Measurements from ENCODE around the gene NPC1. TPM values are rescaled to one million over a fixed set of nuclear protein-coding genes. Genes with fewer than 3 reads are reported as not detected.
"Not testable (repeated sequence)": the region's sequence is repeated elsewhere in the genome, so short reads cannot be mapped to it uniquely, and the experiment has no call there.

Gene NPC1
- total RNA-seq, 2 experiments from 2014 or later = 21.6 to 29.2 TPM

GRCh38 chr18:23519734-23520133 is 66.6 kb downstream of the NPC1 start:
- Mint-ChIP-seq H3K9me3 (ENCODE audit: low read depth) (no peaks in the 10 kb centered on the region), H3K27ac (no peak overlapping the region), H3K36me3 (ENCODE audit: low read depth) (peaks cover 46% of the 10 kb centered on the region), H3K4me1 (peaks cover 8% of the 10 kb centered on the region), H3K27me3 (no peaks in the 10 kb centered on the region), H3K4me3 (no peak overlapping the region)
- ATAC-seq (no peak), DNase-seq (no peak)
- ChIA-PET CTCF (interaction anchor here (0.7 to 1.4 kb wide), 3 partner anchors 22 to 66 kb away, joined by 3 to 7 read pairs (median 3); no protein-coding TSS in a partner anchor), POLR2A (interaction anchor here (0.6 kb wide), 1 partner anchor 50 kb away, joined by 4 read pairs; no protein-coding TSS in a partner anchor)
- intact Hi-C loops (cut with DNase I, micrococcal nuclease) = loop anchor here (5.0 to 10.0 kb wide), 2 partner anchors 183 to 185 kb away; no protein-coding TSS in a partner anchor

GRCh38 chr18:23515911-23516546 is 70.3 kb downstream of the NPC1 start:
- intact Hi-C loops (cut with DNase I, micrococcal nuclease) = loop anchor here (1.0 to 10.0 kb wide), 4 partner anchors 71 to 297 kb away; no protein-coding TSS in a partner anchor
- peak; percentile 86 for DNase-seq
- Mint-ChIP-seq H3K36me3 (ENCODE audit: low read depth) (peaks cover 44% of the 10 kb centered on the region), H3K27me3 (no peaks in the 10 kb centered on the region), H3K27ac (peak overlapping the region; percentile 60), H3K4me3 (no peak overlapping the region), H3K4me1 (peaks cover 9% of the 10 kb centered on the region), H3K9me3 (ENCODE audit: low read depth) (no peaks in the 10 kb centered on the region)
- peak; percentile 98 for ATAC-seq
- CTCF ChIA-PET = interaction anchor here (0.7 to 3.5 kb wide), 29 partner anchors 8 to 492 kb away, joined by 3 to 40 read pairs (median 4); partner anchors contain the start of genes NPC1, RIOK3 and RMC1
- POLR2A ChIA-PET = interaction anchor here (0.6 kb wide), 1 partner anchor 110 kb away, joined by 3 read pairs; no protein-coding TSS in a partner anchor

GRCh38 chr18:23512641-23513040 is 73.7 kb downstream of the NPC1 start:
- Mint-ChIP-seq H3K4me1 (peaks cover 11% of the 10 kb centered on the region), H3K27ac (peak overlapping the region; percentile 52), H3K9me3 (ENCODE audit: low read depth) (no peaks in the 10 kb centered on the region), H3K27me3 (no peaks in the 10 kb centered on the region), H3K36me3 (ENCODE audit: low read depth) (peaks cover 46% of the 10 kb centered on the region), H3K4me3 (no peak overlapping the region)
- intact Hi-C loops (cut with DNase I, micrococcal nuclease) = loop anchor here in 1 of 2 experiments (10.0 kb wide), 1 partner anchor 192 kb away; no protein-coding TSS in a partner anchor
- DNase-seq (no peak), ATAC-seq (peak; percentile 24)
- ChIA-PET POLR2A (no interaction called here), CTCF (interaction anchor here (0.6 to 2.1 kb wide), 6 partner anchors 8 to 101 kb away, joined by 3 to 11 read pairs (median 4); no protein-coding TSS in a partner anchor)

DNA sequence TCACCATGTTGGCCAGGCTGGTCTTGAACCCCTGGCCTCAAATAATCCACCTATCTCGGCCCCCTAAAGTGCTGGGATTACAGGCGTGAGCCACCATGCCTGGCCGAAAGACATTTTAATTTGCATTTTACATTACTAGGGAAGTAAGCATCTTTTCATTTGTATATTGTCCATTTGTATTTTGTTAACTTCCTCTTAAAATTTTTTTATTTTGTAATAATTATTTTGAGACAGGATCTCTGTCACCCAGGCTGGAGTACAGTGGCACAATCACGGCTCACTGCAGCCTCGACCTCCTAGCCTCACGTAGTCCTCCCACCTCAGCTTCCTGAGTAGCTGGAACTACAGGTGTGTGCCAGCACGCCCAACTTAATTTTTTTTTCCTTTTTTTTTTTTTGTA is 74.1 kb downstream of the NPC1 start:
- POLR2A ChIA-PET; H3K27me3 Mint-ChIP-seq; DNase-seq; ATAC-seq; H3K9me3 Mint-ChIP-seq (ENCODE audit: low read depth); H3K4me3 Mint-ChIP-seq: not testable (repeated sequence)
- Mint-ChIP-seq H3K27ac (peak overlapping the region; percentile 52), H3K36me3 (ENCODE audit: low read depth) (peaks cover 44% of the 10 kb centered on the region), H3K4me1 (peaks cover 14% of the 10 kb centered on the region)
- intact Hi-C loops (cut with DNase I, micrococcal nuclease) = loop anchor here in 1 of 2 experiments (10.0 kb wide), 1 partner anchor 193 kb away; no protein-coding TSS in a partner anchor
- CTCF ChIA-PET = interaction anchor here (0.6 to 2.1 kb wide), 5 partner anchors 9 to 100 kb away, joined by 3 to 11 read pairs (median 4); no protein-coding TSS in a partner anchor

DNA sequence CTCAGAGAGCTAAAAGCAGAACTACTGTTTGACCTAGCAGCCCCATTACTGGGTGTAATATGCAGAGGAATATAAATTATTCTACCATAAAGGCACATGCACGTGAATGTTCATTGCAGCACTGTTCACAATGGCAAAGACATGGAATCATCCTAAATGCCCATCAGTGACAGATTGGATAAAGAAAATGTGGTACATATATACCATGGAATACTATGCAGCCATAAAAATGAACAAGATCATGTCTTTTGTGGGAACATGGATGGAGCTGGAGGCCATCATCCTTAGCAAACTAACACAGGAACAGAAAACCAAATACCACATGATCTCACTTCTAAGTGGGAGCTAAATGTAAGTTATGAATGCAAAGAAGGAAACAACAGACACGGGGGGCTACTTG is 75.4 kb downstream of the NPC1 start:
- Mint-ChIP-seq H3K4me1 (peaks cover 18% of the 10 kb centered on the region), H3K36me3 (ENCODE audit: low read depth) (peaks cover 44% of the 10 kb centered on the region), H3K27ac (peak overlapping the region; percentile 33)
- POLR2A ChIA-PET; H3K4me3 Mint-ChIP-seq; DNase-seq; H3K27me3 Mint-ChIP-seq; H3K9me3 Mint-ChIP-seq (ENCODE audit: low read depth); CTCF ChIA-PET; ATAC-seq: not testable (repeated sequence)
- intact Hi-C loops (cut with DNase I, micrococcal nuclease) = loop anchor here in 1 of 2 experiments (10.0 kb wide), 1 partner anchor 194 kb away; no protein-coding TSS in a partner anchor

- no peaks in the 10 kb centered on the region for H3K9me3 Mint-ChIP-seq (ENCODE audit: low read depth)
- POLR2A ChIA-PET = no interaction called here
- peaks cover 34% of the 10 kb centered on the region for H3K4me1 Mint-ChIP-seq
- CTCF ChIA-PET = interaction anchor here (0.9 to 4.0 kb wide), 3 partner anchors 10 to 34 kb away, joined by 3 to 40 read pairs (median 4); no protein-coding TSS in a partner anchor
- H3K27me3 Mint-ChIP-seq = no peaks in the 10 kb centered on the region
- ATAC-seq = no peak
- H3K27ac Mint-ChIP-seq = peak overlapping the region; percentile 26
- H3K4me3 Mint-ChIP-seq = no peak overlapping the region
- intact Hi-C loops (cut with DNase I, micrococcal nuclease) = loop anchor here in 1 of 2 experiments (10.0 kb wide), 1 partner anchor 508 kb away; the partner anchor contains the start of gene TTC39C
- peaks cover 32% of the 10 kb centered on the region for H3K36me3 Mint-ChIP-seq (ENCODE audit: low read depth)
- DNase-seq = no peak
Observed at GRCh38 chr18:23506393-23506792, 79.9 kb downstream of the NPC1 start.

GRCh38 chr18:23504720-23505119 is 81.6 kb downstream of the NPC1 start:
- H3K27me3 Mint-ChIP-seq = no peaks in the 10 kb centered on the region
- H3K36me3 Mint-ChIP-seq (ENCODE audit: low read depth) = peaks cover 19% of the 10 kb centered on the region
- H3K27ac Mint-ChIP-seq = peak overlapping the region; percentile 72
- POLR2A ChIA-PET = no interaction called here
- H3K4me1 Mint-ChIP-seq = peaks cover 34% of the 10 kb centered on the region
- ATAC-seq = peak; percentile 41
- peak; percentile 9 for DNase-seq
- no peaks in the 10 kb centered on the region for H3K9me3 Mint-ChIP-seq (ENCODE audit: low read depth)
- CTCF ChIA-PET = interaction anchor here (0.8 to 4.0 kb wide), 7 partner anchors 8 to 76 kb away, joined by 3 to 40 read pairs (median 3); no protein-coding TSS in a partner anchor
- intact Hi-C loops (cut with DNase I, micrococcal nuclease) = loop anchor here in 1 of 2 experiments (1.0 to 10.0 kb wide), 2 partner anchors 373 to 510 kb away; partner anchors contain the start of gene TTC39C
- peak overlapping the region; percentile 94 for H3K4me3 Mint-ChIP-seq

- peaks cover 19% of the 10 kb centered on the region for H3K36me3 Mint-ChIP-seq (ENCODE audit: low read depth)
- no peaks in the 10 kb centered on the region for H3K27me3 Mint-ChIP-seq
- no peaks in the 10 kb centered on the region for H3K9me3 Mint-ChIP-seq (ENCODE audit: low read depth)
- DNase-seq = peak; percentile 40
- intact Hi-C loops (cut with DNase I, micrococcal nuclease) = loop anchor here (1.0 to 10.0 kb wide), 9 partner anchors 16 to 569 kb away; partner anchors contain the start of genes NPC1 (in 2 of the 2), RIOK3 (in 2 of the 2) and TTC39C (in 1 of the 2)
- ChIA-PET CTCF (interaction anchor here (0.6 to 4.0 kb wide), 3 partner anchors 9 to 531 kb away, joined by 3 to 40 read pairs (median 3); no protein-coding TSS in a partner anchor), POLR2A (no interaction called here)
- H3K27ac Mint-ChIP-seq = peak overlapping the region; percentile 72
- H3K4me1 Mint-ChIP-seq = peaks cover 36% of the 10 kb centered on the region
- no peak for ATAC-seq
- H3K4me3 Mint-ChIP-seq = peak overlapping the region; percentile 94
Observed at GRCh38 chr18:23503963-23504344, 82.4 kb downstream of the NPC1 start.

DNA sequence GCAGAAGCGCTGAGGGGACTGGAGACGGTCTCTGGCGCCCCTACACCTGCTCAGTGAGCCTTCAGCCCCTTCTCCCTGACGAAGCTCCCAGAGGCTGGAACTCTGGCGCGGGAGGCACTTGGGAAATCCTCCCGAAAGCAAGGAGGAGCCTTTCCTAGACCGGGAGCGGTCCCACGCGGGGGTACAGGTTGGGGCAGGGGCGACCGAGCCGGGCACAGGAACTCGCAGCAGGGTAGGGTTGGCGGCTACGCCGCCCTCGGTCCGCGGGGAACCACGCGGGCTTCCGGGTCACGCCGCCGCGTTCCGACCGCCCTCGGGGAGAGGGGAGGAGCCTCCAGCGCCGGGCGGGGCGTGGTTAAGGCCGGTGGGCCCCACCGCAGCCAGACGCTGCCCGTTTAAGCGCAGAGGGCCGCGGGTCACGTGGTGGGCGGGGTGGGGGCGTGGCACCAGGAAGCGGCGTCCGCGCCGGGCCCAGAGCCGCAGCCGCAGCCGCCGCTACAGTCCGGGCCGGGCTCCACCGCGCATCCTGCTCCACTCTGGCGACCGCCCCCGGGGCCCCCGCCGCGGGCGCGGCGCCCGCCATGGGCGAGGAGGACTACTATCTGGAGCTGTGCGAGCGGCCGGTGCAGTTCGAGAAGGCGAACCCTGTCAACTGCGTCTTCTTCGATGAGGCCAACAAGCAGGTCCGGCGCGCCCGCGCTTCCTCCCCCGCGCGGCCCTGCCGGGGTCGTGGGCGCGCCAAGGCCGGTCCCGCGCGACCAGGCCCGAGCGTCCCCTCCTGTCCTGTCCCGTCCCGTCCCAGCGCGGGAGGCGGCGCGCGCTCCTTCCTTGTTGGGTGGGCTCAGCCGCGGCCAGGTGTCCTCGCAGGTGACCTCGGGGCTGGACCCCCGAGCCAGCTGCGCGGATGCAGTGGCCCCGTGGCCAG is 83.0 kb downstream of the NPC1 start, which contains the start of gene RMC1:
TSS of gene RMC1 (plus strand) at position 474 of the 925 bp plus-strand sequence. CDS start at position 582, 108 bp downstream.
- peak; percentile 91 for ATAC-seq
- Mint-ChIP-seq H3K4me1 (peaks cover 38% of the 10 kb centered on the region), H3K36me3 (ENCODE audit: low read depth) (peaks cover 13% of the 10 kb centered on the region), H3K9me3 (ENCODE audit: low read depth) (no peaks in the 10 kb centered on the region), H3K27me3 (no peaks in the 10 kb centered on the region), H3K27ac (peak within 1 kb of the TSS; percentile 94), H3K4me3 (peak within 1 kb of the TSS; percentile 94)
- POLR2A ChIA-PET = no interaction called here
- intact Hi-C loops (cut with DNase I, micrococcal nuclease) = loop anchor here (1.0 to 10.0 kb wide), 9 partner anchors 15 to 568 kb away; partner anchors contain the start of genes NPC1 (in 2 of the 2), RIOK3 (in 2 of the 2) and TTC39C (in 1 of the 2)
- CTCF ChIA-PET = interaction anchor here (0.6 to 4.0 kb wide), 6 partner anchors 10 to 531 kb away, joined by 3 to 40 read pairs (median 4); no protein-coding TSS in a partner anchor
- peak; percentile 99 for DNase-seq

DNA sequence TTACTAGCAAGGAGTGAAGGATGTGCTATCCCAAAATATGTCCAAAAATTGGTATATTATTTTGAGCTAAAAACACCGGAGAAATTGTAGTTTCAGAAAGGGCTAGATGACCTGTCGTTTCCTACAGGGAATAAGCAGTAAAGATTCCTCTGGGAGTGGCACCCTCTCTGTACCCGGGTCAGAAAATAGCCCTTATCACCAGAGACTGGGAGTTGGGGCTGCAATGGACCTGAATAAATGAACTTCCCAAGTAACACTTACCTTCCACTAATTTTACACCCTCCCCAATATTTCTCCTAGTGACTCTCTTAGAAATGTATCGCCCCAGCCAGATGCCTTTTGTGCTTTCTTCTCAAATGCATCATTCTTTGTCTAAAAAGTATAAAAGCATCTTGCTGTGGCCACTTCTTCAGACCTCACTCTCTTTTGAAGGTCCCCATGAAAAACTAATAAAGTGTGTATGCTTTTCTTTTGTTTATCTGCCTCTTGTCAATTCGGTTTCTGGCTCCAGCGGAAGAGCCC is 83.7 kb downstream of the NPC1 start:
- peak overlapping the region; percentile 94 for H3K27ac Mint-ChIP-seq
- H3K9me3 Mint-ChIP-seq (ENCODE audit: low read depth) = no peaks in the 10 kb centered on the region
- peaks cover 41% of the 10 kb centered on the region for H3K4me1 Mint-ChIP-seq
- ChIA-PET CTCF (interaction anchor here (0.8 to 1.8 kb wide), 4 partner anchors 14 to 80 kb away, joined by 3 to 7 read pairs (median 4); no protein-coding TSS in a partner anchor), POLR2A (interaction anchor here (0.6 kb wide), 1 partner anchor 29 kb away, joined by 3 read pairs; no protein-coding TSS in a partner anchor)
- no peaks in the 10 kb centered on the region for H3K27me3 Mint-ChIP-seq
- peak overlapping the region; percentile 94 for H3K4me3 Mint-ChIP-seq
- intact Hi-C loops (cut with DNase I, micrococcal nuclease) = loop anchor here (1.0 to 10.0 kb wide), 9 partner anchors 14 to 568 kb away; partner anchors contain the start of genes NPC1 (in 2 of the 2), RIOK3 (in 2 of the 2) and TTC39C (in 1 of the 2)
- ATAC-seq = no peak
- DNase-seq = no peak
- H3K36me3 Mint-ChIP-seq (ENCODE audit: low read depth) = peaks cover 11% of the 10 kb centered on the region
